GM12878 (cell line): Measurements from ENCODE around the gene FBXL7. TPM values are rescaled to one million over a fixed set of nuclear protein-coding genes. Genes with fewer than 3 reads are reported as not detected.

Source experiments
- ATAC-seq: fragments of 200-7000 bp; cut with Tn5 transposase; 3 replicates; pipeline ENCODE4 v1.9.1; 2020; ENCODE audit warnings: mild to moderate bottlenecking, moderate library complexity
- BruUV-seq: library from RNA; stranded (reverse); fragments of 400-500 nt; replicated peaks from 2 replicates; lab custom pipeline; 2021; lab: Mats Ljungman, UMichigan
- CTCF ChIA-PET: fragments of 300-600 bp; sonication (Branson Sonifier 250); formaldehyde crosslinking; extraction: SDS; loops from one replicate; lab custom pipeline; 2021; ENCODE audit warnings: inconsistent platforms; lab: Yijun Ruan, JAX
- POLR2A ChIA-PET: fragments of 350-600 bp; formaldehyde crosslinking; extraction: SDS; loops from one replicate; lab custom pipeline; 2021; ENCODE audit warnings: inconsistent platforms; lab: Charles Lee
- RAD21 ChIA-PET: fragments of 300-600 bp; sonication (Branson Sonifier 250); formaldehyde crosslinking; loops from one replicate; lab custom pipeline; 2023; ENCODE audit warnings: antibody characterized with exemption; ENCODE audit not compliant: unreplicated experiment; lab: Charles Lee
- SMC1A ChIA-PET: fragments of 300-600 bp; sonication (Branson Sonifier 250); formaldehyde crosslinking; loops from one replicate; lab custom pipeline; 2023; ENCODE audit not compliant: unreplicated experiment, uncharacterized antibody; lab: Charles Lee
- DNase-seq: peaks from one replicate; pipeline ENCODE4 v3.0.0-alpha.2; 2011; ENCODE audit warnings: low read depth, low spot score
- FAIRE-seq: peaks from 3 replicates; lab custom pipeline; 2011; peaks lifted over from hg19 to GRCh38; lab: Jason Lieb, UNC
- H2AFZ ChIP-seq: 2 replicates; pipeline ENCODE4 v1.6.0; 2011; ENCODE audit warnings: low read depth, low read length, control low read depth; ENCODE audit not compliant: control insufficient read depth
- H3K27ac ChIP-seq: 2 replicates; pipeline ENCODE4 v1.5.1; 2011; ENCODE audit warnings: control low read depth; ENCODE audit not compliant: control insufficient read depth, insufficient read depth
- H3K27me3 ChIP-seq, 2 experiments: replicated peaks in 1 of 2; 2 replicates each; pipeline versions ENCODE4 v1.6.0 to v1.6.1; 2011; ENCODE audit warnings: low read length in 1 of 2; ENCODE audit not compliant: control insufficient read depth in 2 of 2, insufficient read depth in 2 of 2
- H3K36me3 ChIP-seq, 2 experiments: 2 replicates each; pipeline ENCODE4 v1.5.1; 2011; ENCODE audit warnings: low read length in 1 of 2; ENCODE audit not compliant: control insufficient read depth in 2 of 2, insufficient read depth in 2 of 2
- H3K4me1 ChIP-seq: 2 replicates; pipeline ENCODE4 v1.6.1; 2011; ENCODE audit warnings: mild to moderate bottlenecking, low read length, moderate library complexity, mixed read lengths; ENCODE audit not compliant: control insufficient read depth, insufficient read depth
- H3K4me2 ChIP-seq: 2 replicates; pipeline ENCODE4 v1.6.0; 2011; ENCODE audit warnings: control low read depth; ENCODE audit not compliant: control insufficient read depth, insufficient read depth
- H3K4me3 ChIP-seq: fragments of 200-600 bp; sonication (generic); 2 replicates; pipeline ENCODE4 v1.5.1; 2016
- H3K79me2 ChIP-seq: 2 replicates; pipeline ENCODE4 v1.6.0; 2011; ENCODE audit warnings: low read length; ENCODE audit not compliant: control insufficient read depth, insufficient read depth
- H3K9ac ChIP-seq: 2 replicates; pipeline ENCODE4 v1.8.0; 2011; ENCODE audit warnings: low read length, control low read depth, mixed read lengths; ENCODE audit not compliant: control insufficient read depth, insufficient read depth
- H3K9me3 ChIP-seq: replicated peaks from 3 replicates; pipeline ENCODE4 v1.5.1; 2011; ENCODE audit warnings: mild to moderate bottlenecking, low read length; ENCODE audit not compliant: control insufficient read depth, insufficient read depth
- H4K20me1 ChIP-seq: 2 replicates; pipeline ENCODE4 v1.6.0; 2011; ENCODE audit not compliant: control insufficient read depth, insufficient read depth
- ASH2L ChIP-seq: fragments of 300-600, 200-600 bp; sonication (generic); IDR thresholded peaks from 2 replicates; pipeline ENCODE4 v1.6.1; 2017; ENCODE audit warnings: low read depth, mild to moderate bottlenecking, borderline replicate concordance
- ATF2 ChIP-seq: IDR thresholded peaks from 2 replicates; pipeline ENCODE4 v1.6.1; 2012; ENCODE audit warnings: low read length, inconsistent platforms
- CBX3 ChIP-seq: fragments of 200-600 bp; sonication (generic); IDR thresholded peaks from 2 replicates; pipeline ENCODE4 v1.6.1; 2016; ENCODE audit warnings: low read depth, borderline replicate concordance
- DPF2 ChIP-seq: fragments of 450-650 bp; IDR thresholded peaks from 2 replicates; pipeline ENCODE4 v1.6.1; 2017; ENCODE audit warnings: mild to moderate bottlenecking
- EED ChIP-seq: sonication (generic); IDR thresholded peaks from 2 replicates; pipeline ENCODE4 v1.6.1; 2016; ENCODE audit warnings: antibody characterized with exemption, low read depth
- HCFC1 ChIP-seq: fragments of 150-350 bp; IDR thresholded peaks from 2 replicates; pipeline ENCODE4 v1.6.1; 2014; ENCODE audit warnings: low read length
- JUND ChIP-seq: IDR thresholded peaks from 2 replicates; pipeline ENCODE4 v1.6.1; 2012; ENCODE audit warnings: low read depth, mild to moderate bottlenecking, low read length, improper control_type of control experiment, moderate library complexity
- PAX8 ChIP-seq: fragments of 450-650 bp; IDR thresholded peaks from 2 replicates; pipeline ENCODE4 v1.6.1; 2017; ENCODE audit warnings: mild to moderate bottlenecking, moderate library complexity
- POLR2A ChIP-seq: IDR thresholded peaks from 2 replicates; pipeline ENCODE4 v1.6.1; 2011; ENCODE audit warnings: low read depth, mild to moderate bottlenecking, low read length
- RCOR1 ChIP-seq: conservative IDR thresholded peaks from 2 replicates; pipeline ENCODE4 v1.6.1; 2012; ENCODE audit warnings: low read depth, low read length, improper control_type of control experiment
- TBL1XR1 ChIP-seq: IDR thresholded peaks from 2 replicates; pipeline ENCODE4 v1.6.1; 2012; ENCODE audit warnings: low read depth, low read length, improper control_type of control experiment
- ZZZ3 ChIP-seq: IDR thresholded peaks from 2 replicates; pipeline ENCODE4 v1.6.1; 2011; ENCODE audit warnings: low read depth; ENCODE audit not compliant: control insufficient read depth, insufficient read length
- WGBS: methylation state at CpG from one replicate; pipeline ENCODE4 v1.1.6; 2016; ENCODE audit warnings: low lambda C conversion rate; ENCODE audit not compliant: insufficient replicate concordance, insufficient coverage; ENCODE audit errors: missing lambda C conversion rate; 5-methylcytosine and 5-hydroxymethylcytosine counted together
- in situ Hi-C: fragments of 300-500 bp; cut with MboI; formaldehyde crosslinking; loops from 9 replicates; pipeline ENCODE4 v1.14.3; 2018; ENCODE audit warnings: mixed read lengths
- intact Hi-C: fragments of 100-400 bp; cut with micrococcal nuclease; formaldehyde crosslinking; loops from one replicate; pipeline ENCODE4 v1.14.2; 2022; ENCODE audit not compliant: unreplicated experiment
- polyA plus RNA-seq, 11 experiments: library from polyadenylated mRNA; depleted of rRNA in 4 of 11; unstranded in 6 of 11; stranded (reverse) in 5 of 11; fragments of >200 nt; fragmentation: Nextera tagmentation in 4 of 11; fragmentation: Illumina TruSeq in 1 of 11; extraction: Ambion mirVana in 4 of 11; extraction: Trizol in 1 of 11; gene quantifications; 1 replicate in 1 of 11; 2 replicates in 10 of 11; pipeline versions ENCODE4 v1.2.1 to v1.2.3, GENCODE V29; 2011 to 2016; ENCODE audit warnings: inconsistent platforms in 2 of 11, missing spikeins in 2 of 11, low read depth in 1 of 11
- total RNA-seq, 4 experiments: library from RNA; depleted of rRNA in 3 of 4; stranded (reverse); fragments of >200 nt in 3 of 4; fragmentation: Illumina TruSeq in 1 of 4; extraction: Trizol in 1 of 4; gene quantifications; 2 replicates each; pipeline versions ENCODE4 v1.2.1 to v1.2.3, GENCODE V29; 2013 to 2021
- TF ChIP-seq, protein P1 (sequence below): fragments of 450-650 bp; formaldehyde crosslinking; IDR thresholded peaks from 2 replicates; pipeline ENCODE4 v1.4.0; 2022; ENCODE audit warnings: mild to moderate bottlenecking, moderate library complexity
- TF ChIP-seq, protein P2 (sequence below): fragments of 450-650 bp; IDR thresholded peaks from 2 replicates; pipeline ENCODE4 v1.6.1; 2016; ENCODE audit warnings: mild to moderate bottlenecking

Gene FBXL7
- total and polyA plus RNA-seq, 10 of the 15 experiments (the other 5 are each of a cell fraction or from before 2014, with no cell fraction given): 0.03 to 0.44 (median 0.16) TPM

GRCh38 chr5:15717001-15717400 lies 217.0 kb downstream of the FBXL7 start (continued):
- TF ChIP-seq, protein P1, sequence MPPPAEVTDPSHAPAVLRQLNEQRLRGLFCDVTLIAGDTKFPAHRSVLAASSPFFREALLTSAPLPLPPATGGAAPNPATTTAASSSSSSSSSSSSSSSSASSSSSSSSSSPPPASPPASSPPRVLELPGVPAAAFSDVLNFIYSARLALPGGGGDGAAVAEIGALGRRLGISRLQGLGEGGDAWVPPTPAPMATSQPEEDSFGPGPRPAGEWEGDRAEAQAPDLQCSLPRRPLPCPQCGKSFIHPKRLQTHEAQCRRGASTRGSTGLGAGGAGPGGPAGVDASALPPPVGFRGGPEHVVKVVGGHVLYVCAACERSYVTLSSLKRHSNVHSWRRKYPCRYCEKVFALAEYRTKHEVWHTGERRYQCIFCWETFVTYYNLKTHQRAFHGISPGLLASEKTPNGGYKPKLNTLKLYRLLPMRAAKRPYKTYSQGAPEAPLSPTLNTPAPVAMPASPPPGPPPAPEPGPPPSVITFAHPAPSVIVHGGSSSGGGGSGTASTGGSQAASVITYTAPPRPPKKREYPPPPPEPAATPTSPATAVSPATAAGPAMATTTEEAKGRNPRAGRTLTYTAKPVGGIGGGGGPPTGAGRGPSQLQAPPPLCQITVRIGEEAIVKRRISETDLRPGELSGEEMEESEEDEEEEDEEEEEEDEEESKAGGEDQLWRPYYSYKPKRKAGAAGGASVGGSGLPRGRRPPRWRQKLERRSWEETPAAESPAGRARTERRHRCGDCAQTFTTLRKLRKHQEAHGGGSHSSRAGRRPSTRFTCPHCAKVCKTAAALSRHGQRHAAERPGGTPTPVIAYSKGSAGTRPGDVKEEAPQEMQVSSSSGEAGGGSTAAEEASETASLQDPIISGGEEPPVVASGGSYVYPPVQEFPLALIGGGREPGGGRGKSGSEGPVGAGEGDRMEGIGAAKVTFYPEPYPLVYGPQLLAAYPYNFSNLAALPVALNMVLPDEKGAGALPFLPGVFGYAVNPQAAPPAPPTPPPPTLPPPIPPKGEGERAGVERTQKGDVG (CRISPR knock-in tag): no peak
- TF ChIP-seq ZZZ3: no peak

- ATAC-seq: no peak
- ChIA-PET RAD21 (no interaction called here), POLR2A (no interaction called here), CTCF (no interaction called here), SMC1A (interaction anchor here (1.1 kb wide), 1 partner anchor 1099 kb away, joined by 3 read pairs; no protein-coding TSS in a partner anchor)
- no peak overlapping the region for H3K4me2 ChIP-seq
- BruUV-seq: no TSS peak
- 24% methylated on average over 8 of the region's 8 CpGs for WGBS
- FAIRE-seq: no peak
- no peak overlapping the region for H2AFZ ChIP-seq
- no peak overlapping the region for H3K27ac ChIP-seq
- H3K9me3 ChIP-seq: no peaks in the 10 kb centered on the region
- no peak overlapping the region for H3K4me3 ChIP-seq
- DNase-seq: no peak
- no peaks in the 10 kb centered on the region for H3K4me1 ChIP-seq
- no peaks in the 10 kb centered on the region for H3K79me2 ChIP-seq
- no peaks in the 10 kb centered on the region for H3K36me3 ChIP-seq
- no peaks in the 10 kb centered on the region for H4K20me1 ChIP-seq
- no peaks in the 10 kb centered on the region for H3K27me3 ChIP-seq
- intact Hi-C loops: no loop called here
- in situ Hi-C loops: no loop called here
- no peak overlapping the region for H3K9ac ChIP-seq
- TF ChIP-seq DPF2: no peak
- TF ChIP-seq POLR2A: no peak
- TF ChIP-seq, protein P2, sequence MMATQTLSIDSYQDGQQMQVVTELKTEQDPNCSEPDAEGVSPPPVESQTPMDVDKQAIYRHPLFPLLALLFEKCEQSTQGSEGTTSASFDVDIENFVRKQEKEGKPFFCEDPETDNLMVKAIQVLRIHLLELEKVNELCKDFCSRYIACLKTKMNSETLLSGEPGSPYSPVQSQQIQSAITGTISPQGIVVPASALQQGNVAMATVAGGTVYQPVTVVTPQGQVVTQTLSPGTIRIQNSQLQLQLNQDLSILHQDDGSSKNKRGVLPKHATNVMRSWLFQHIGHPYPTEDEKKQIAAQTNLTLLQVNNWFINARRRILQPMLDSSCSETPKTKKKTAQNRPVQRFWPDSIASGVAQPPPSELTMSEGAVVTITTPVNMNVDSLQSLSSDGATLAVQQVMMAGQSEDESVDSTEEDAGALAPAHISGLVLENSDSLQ: no peak
- no peak for TF ChIP-seq CBX3
- no peak for TF ChIP-seq PAX8
- no peak for TF ChIP-seq TBL1XR1
- TF ChIP-seq RCOR1: no peak
- no peak for TF ChIP-seq ASH2L
- TF ChIP-seq HCFC1: no peak
- no peak for TF ChIP-seq JUND
- TF ChIP-seq EED: no peak
- TF ChIP-seq ATF2: no peak
Observed at GRCh38 chr5:15718421-15719179, 218.6 kb downstream of the FBXL7 start.
